ENCODE data around the gene TTC28.

The TTC28 gene

DNA sequence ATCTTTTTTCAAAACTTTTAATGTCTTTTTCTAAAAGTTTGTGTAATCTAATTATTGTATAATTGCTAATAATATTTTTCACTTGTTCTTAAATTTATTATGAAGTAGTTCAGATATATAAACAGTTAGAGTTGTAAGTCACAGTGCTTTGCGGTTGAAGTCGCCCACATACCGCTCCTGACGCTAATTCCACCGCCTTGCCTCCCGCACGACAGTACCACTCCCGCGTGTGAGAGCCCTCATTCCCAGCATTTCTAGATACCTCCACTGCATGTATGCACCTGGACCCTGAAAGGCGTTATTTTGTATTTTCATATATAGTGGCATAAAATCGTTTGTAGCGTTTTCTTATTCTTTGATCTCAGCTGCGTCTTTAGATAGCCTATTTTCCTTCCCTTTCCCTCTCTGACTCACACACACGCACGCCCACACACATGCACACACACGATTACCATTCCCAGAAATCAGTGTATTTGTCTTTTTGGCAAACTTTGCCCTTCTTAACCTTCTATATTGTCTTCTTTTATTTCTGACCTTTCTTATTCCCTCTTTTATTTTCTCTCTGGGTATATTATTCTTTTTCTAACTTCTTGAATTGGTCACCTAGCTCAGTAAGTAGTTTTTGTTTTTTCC, 704.1 kb downstream of the TTC28 start:
- TF ChIP-seq, protein P1, sequence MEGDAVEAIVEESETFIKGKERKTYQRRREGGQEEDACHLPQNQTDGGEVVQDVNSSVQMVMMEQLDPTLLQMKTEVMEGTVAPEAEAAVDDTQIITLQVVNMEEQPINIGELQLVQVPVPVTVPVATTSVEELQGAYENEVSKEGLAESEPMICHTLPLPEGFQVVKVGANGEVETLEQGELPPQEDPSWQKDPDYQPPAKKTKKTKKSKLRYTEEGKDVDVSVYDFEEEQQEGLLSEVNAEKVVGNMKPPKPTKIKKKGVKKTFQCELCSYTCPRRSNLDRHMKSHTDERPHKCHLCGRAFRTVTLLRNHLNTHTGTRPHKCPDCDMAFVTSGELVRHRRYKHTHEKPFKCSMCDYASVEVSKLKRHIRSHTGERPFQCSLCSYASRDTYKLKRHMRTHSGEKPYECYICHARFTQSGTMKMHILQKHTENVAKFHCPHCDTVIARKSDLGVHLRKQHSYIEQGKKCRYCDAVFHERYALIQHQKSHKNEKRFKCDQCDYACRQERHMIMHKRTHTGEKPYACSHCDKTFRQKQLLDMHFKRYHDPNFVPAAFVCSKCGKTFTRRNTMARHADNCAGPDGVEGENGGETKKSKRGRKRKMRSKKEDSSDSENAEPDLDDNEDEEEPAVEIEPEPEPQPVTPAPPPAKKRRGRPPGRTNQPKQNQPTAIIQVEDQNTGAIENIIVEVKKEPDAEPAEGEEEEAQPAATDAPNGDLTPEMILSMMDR (IDR thresholded peaks at IDR 0.05; ENCODE audit: insufficient read depth, low read depth, low read length, missing control alignments) = no peak
- peak; percentile 29 for DNase-seq (ENCODE audit: low read depth)
- H3K4me3 ChIP-seq (ENCODE audit: low read length) = no peak overlapping the region

DNA sequence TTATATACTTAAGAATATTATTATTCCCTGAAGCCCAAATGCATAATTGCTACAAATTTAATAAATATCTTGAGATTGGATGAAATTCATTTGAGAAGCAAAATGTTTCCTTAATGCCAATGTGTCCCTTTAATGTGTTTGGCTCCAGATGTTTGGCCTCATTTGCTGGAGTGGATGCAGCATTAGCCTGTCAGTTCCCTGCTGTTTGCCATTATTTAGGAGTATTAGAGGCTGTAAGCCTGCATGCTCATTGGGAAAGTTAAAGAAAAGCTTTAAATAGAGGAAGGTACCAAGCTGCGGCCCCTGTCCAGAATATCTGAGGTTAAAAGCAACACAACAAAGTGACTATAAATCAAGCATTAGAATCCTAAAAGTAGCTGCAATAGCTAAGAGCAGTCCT, 705.8 kb downstream of the TTC28 start:
- DNase-seq (ENCODE audit: low read depth) = no peak
- TF ChIP-seq, protein P1 (IDR thresholded peaks at IDR 0.05; ENCODE audit: insufficient read depth, low read depth, low read length, missing control alignments) = no peak
- H3K4me3 ChIP-seq (ENCODE audit: low read length) = no peak overlapping the region

DNA sequence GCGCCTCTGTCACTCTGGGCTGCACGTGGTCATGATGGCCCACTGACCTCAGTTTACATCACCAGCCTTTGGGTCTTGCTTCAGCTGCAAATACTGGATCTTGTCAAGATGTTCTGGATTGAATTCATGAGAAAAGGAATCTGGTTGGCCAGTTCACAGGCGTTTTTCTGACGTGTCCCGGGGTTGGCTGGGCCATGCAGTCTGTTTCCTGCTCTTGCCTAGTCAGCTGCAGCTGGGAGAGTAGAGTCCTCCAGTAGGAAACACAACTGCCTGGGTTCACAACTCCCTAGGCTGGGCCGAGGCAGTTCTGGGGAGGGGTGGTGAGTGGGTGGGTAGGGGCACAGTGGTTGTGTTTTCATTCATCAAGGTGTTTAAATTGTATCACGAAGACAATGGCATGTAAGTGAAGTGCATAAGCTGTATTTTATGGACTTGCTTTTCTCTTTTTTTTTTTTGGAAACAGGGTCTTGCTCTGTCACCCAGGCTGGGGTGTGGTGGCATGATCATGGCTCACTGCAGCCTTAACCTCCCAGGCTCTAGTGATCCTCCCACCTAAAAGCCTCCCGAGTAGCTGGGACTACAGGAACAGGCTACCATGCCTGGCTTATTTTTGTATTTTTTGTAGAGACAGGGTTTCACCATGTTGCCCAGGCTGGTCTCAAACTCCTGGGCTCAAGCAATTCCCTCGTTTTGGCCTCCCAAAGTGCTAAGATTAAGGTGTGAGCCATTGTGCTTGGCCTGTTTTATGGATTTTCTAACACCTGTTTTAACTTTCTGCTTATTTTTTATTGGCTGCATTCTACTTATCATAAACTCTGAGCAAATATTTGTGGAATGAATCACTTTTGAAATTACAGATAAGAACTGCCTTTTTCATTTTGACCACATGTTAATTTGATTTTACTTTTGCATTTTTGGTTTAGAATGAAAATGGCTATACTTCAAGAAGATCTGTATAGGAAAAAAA, 706.6 kb downstream of the TTC28 start:
- TF ChIP-seq, protein P1 (IDR thresholded peaks at IDR 0.05; ENCODE audit: insufficient read depth, low read depth, low read length, missing control alignments) = no peak
- no peak overlapping the region for H3K4me3 ChIP-seq (ENCODE audit: low read length)

DNA sequence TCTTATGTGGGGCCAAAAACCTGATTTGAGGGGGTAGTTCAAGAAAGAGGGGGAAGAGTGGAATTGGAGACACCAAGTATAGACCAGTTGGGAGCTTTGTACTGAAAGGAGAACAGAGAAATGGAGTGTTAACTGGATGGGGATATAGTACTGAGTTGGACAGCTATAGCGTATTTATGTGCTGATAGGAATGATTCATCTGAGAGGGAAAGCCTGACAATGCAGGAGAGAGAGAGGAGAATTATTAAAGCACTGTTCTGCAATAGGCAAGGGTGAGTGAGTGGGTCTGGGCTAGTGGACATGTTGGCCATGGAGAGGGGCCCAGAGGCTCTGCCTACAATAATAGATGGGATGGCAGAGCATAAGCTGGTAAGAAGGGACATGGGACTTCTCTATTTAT, 707.7 kb downstream of the TTC28 start:
- TF ChIP-seq, protein P1 (IDR thresholded peaks at IDR 0.05; ENCODE audit: insufficient read depth, low read depth, low read length, missing control alignments) = no peak
- H3K4me3 ChIP-seq (ENCODE audit: low read length) = no peak overlapping the region
- no peak for DNase-seq (ENCODE audit: low read depth)

More for the DNA sequence above, 706.6 kb downstream of the TTC28 start:
- no peak for DNase-seq (ENCODE audit: low read depth)

DNA sequence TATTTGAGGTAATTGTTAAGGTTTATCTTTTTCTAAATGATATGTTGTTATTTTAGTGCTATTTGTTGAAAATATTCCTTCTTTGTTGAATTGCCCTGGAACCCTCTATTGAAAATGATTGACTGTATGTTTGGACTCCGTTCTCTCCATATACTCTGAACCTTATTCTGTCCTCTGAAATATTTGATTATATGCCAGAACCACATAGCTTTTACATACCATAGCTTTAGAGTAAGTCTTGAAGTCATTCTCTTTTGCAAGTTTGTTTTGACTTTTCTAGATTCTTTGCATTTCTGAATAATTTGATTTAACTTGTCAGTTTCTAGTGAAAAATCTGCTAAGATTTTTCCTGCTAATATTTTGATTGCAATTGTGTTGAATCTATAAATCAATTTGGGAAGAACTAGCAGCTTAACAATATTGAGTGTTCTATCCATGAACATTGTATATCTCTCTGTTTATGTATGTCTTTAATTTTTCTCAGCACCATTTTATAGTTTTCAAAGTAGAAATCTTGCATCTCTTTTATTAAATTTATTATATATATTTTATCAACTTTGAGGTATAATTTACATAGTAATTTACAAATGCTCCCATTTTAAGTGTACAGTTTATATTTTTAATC, 708.9 kb downstream of the TTC28 start:
- TF ChIP-seq, protein P1 (IDR thresholded peaks at IDR 0.05; ENCODE audit: insufficient read depth, low read depth, low read length, missing control alignments) = no peak
- no peak overlapping the region for H3K4me3 ChIP-seq (ENCODE audit: low read length)
- no peak for DNase-seq (ENCODE audit: low read depth)

DNA sequence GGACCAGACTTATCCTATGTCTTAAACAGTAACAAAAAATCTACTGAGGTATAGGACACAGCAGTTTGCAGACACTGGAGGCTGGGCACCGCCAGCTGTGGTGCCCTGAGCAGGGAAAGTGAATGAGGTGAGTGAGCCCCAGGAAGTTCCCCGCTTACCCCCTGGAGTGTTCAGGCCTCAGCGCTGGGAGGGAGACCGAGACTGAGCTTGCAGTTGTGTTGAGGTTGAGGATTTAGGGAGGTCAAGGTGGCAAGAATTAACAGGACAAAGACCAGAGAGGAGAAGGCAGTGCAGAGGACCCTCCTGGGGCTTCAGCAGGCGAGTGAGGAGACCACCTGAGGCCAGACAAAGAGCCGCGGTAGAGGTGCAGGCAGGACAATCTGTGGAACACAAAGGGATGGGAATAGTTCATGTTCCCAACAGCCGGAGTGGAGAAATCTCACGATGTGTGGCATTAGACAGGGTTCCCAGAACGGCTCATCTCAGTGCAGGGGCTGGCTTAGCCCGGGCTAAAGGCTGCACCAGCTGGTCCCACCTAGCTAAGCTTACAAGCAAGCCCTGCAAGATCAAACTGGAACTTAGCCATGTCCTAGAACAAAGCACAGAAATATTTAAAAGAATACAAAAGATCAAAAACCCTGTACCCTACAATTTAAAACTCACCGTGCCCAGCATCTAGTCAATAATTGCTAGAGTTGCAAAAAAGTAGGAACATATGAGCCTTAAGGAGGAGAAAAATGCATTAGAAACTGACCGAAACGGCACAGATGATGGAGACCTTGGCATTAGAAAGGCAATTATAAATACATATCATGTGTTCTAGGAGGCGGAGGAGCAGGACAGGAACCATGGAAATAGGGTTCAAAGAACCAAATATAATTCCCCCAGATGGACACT, 713.2 kb downstream of the TTC28 start:
- H3K4me3 ChIP-seq (ENCODE audit: low read length) = no peak overlapping the region
- TF ChIP-seq, protein P1 (IDR thresholded peaks at IDR 0.05; ENCODE audit: insufficient read depth, low read depth, low read length, missing control alignments) = no peak
- DNase-seq (ENCODE audit: low read depth) = no peak
